ENCODE data around the gene FAM221B.
A peak's percentile ranks its signal among the peaks of the same experiment; 100 is the strongest.

Gene FAM221B

GRCh38 chr9:35845824-35846771 is 17.6 kb upstream of the FAM221B start:
- no peak for DNase-seq

- DNase-seq = peak; percentile 23
Measured at GRCh38 chr9:35844628-35845270, 16.2 kb upstream of the FAM221B start.

- no peak for DNase-seq
Measured at GRCh38 chr9:35842795-35843194, 14.3 kb upstream of the FAM221B start.

GRCh38 chr9:35842020-35842745 is 13.7 kb upstream of the FAM221B start:
- no peak for DNase-seq

GRCh38 chr9:35841645-35841900 is 13.0 kb upstream of the FAM221B start:
- no peak for DNase-seq

GRCh38 chr9:35840881-35841644 is 12.5 kb upstream of the FAM221B start:
- no peak for DNase-seq

- DNase-seq = no peak
Measured at GRCh38 chr9:35839926-35840325, 11.4 kb upstream of the FAM221B start.

- DNase-seq = no peak
Measured at GRCh38 chr9:35836595-35836994, 8.1 kb upstream of the FAM221B start.

- no peak for DNase-seq
Measured at GRCh38 chr9:35835766-35836165, 7.2 kb upstream of the FAM221B start.

- no peak for DNase-seq
Measured at GRCh38 chr9:35835216-35835632, 6.7 kb upstream of the FAM221B start.

GRCh38 chr9:35834260-35835215 is 6.0 kb upstream of the FAM221B start:
- no peak for DNase-seq

- DNase-seq = no peak
Measured at GRCh38 chr9:35832814-35833213, 4.3 kb upstream of the FAM221B start.

GRCh38 chr9:35831040-35831439 is 2.5 kb upstream of the FAM221B start:
- DNase-seq = no peak

- DNase-seq = no peak
Measured at GRCh38 chr9:35829764-35830096, 1.2 kb upstream of the FAM221B start.

GRCh38 chr9:35829084-35829763 is 692 bp upstream of the FAM221B start, which contains the start of gene TMEM8B:
TSS of gene TMEM8B (plus strand) at chr9:35829228. CDS start at chr9:35829448, 220 bp downstream.
- peak; percentile 92 for DNase-seq

- DNase-seq = no peak
Measured at GRCh38 chr9:35827486-35827885, 1.0 kb downstream of the FAM221B start.

- DNase-seq = peak; percentile 64
Measured at GRCh38 chr9:35826071-35826701, 2.3 kb downstream of the FAM221B start.

- DNase-seq = no peak
Measured at GRCh38 chr9:35822926-35823325, 5.6 kb downstream of the FAM221B start.

GRCh38 chr9:35820076-35820475 is 8.5 kb downstream of the FAM221B start:
- DNase-seq = no peak

- no peak for DNase-seq
Measured at GRCh38 chr9:35818341-35818740, 10.2 kb downstream of the FAM221B start.

- DNase-seq = no peak
Measured at GRCh38 chr9:35816708-35817107, 11.8 kb downstream of the FAM221B start.

Measured in activated CD4-positive, alpha-beta T cell treated with anti-CD3 and anti-CD28 coated beads, Interleukin-10, Interleukin-2, amounts not matched to agents 100 ng/mL and 50 ng/mL, durations not matched to agents 16 hours and 8 hours (primary cell).